Kidney epithelial cell (primary cell): ENCODE measurements around the gene LRRC47. TPM values are rescaled to one million over a fixed set of nuclear protein-coding genes. Genes with fewer than 3 reads are reported as not detected.

ENCODE experiments used
- DNase-seq: peaks from one replicate; pipeline ENCODE4 v3.0.0-alpha.2; 2010; ENCODE audit warnings: low read depth
- H3K27me3 ChIP-seq: 2 replicates; pipeline ENCODE4 v1.6.0; 2011; ENCODE audit warnings: low read length; ENCODE audit not compliant: control insufficient read depth, insufficient read depth
- H3K36me3 ChIP-seq: 2 replicates; pipeline ENCODE4 v1.5.1; 2011; ENCODE audit warnings: low read length; ENCODE audit not compliant: control insufficient read depth, insufficient read depth
- H3K4me3 ChIP-seq: 2 replicates; pipeline ENCODE4 v1.5.1; 2011; ENCODE audit warnings: low read depth, mild to moderate bottlenecking, control low read depth, low read length
- CTCF ChIP-seq: IDR thresholded peaks from 2 replicates; pipeline ENCODE4 v1.5.1; 2011; ENCODE audit warnings: mild to moderate bottlenecking, moderate library complexity, low read length, control low read depth, inconsistent platforms; ENCODE audit not compliant: insufficient read depth, poor library complexity, severe bottlenecking
- total RNA-seq: library from RNA; depleted of rRNA; stranded (reverse); fragments of >200 nt; gene quantifications from 2 replicates; pipeline ENCODE4 v1.2.3, GENCODE V29; 2015

The LRRC47 gene
- total RNA-seq, 1 donor from 2014 or later: 55.9 TPM

GRCh38 chr1:3787349-3787715 lies 9.0 kb downstream of the LRRC47 start:
- Histone ChIP-seq H3K27me3 (no peaks in the 10 kb centered on the region), H3K4me3 (no peak overlapping the region), H3K36me3 (peaks cover 4% of the 10 kb centered on the region)
- DNase-seq: no peak
- no peak for TF ChIP-seq CTCF

GRCh38 chr1:3786468-3787348 lies 9.6 kb downstream of the LRRC47 start:
- Histone ChIP-seq H3K36me3 (peaks cover 4% of the 10 kb centered on the region), H3K4me3 (no peak overlapping the region), H3K27me3 (no peaks in the 10 kb centered on the region)
- no peak for TF ChIP-seq CTCF
- DNase-seq: no peak

- no peaks in the 10 kb centered on the region for H3K27me3 ChIP-seq
- no peak for DNase-seq
- peaks cover 4% of the 10 kb centered on the region for H3K36me3 ChIP-seq
- TF ChIP-seq CTCF: peak; percentile 48
- H3K4me3 ChIP-seq: no peak overlapping the region
These were observed 10.7 kb downstream of the LRRC47 start for GRCh38 chr1:3785456-3786157.

GRCh38 chr1:3785045-3785444 lies 11.3 kb downstream of the LRRC47 start:
- DNase-seq: no peak
- Histone ChIP-seq H3K4me3 (no peak overlapping the region), H3K36me3 (peaks cover 4% of the 10 kb centered on the region), H3K27me3 (no peaks in the 10 kb centered on the region)
- TF ChIP-seq CTCF: no peak

- TF ChIP-seq CTCF: no peak
- peaks cover 4% of the 10 kb centered on the region for H3K36me3 ChIP-seq
- no peaks in the 10 kb centered on the region for H3K27me3 ChIP-seq
- DNase-seq: no peak
- H3K4me3 ChIP-seq: no peak overlapping the region
These were observed 12.4 kb downstream of the LRRC47 start for GRCh38 chr1:3783651-3784474.
